GM12892 (cell line): Measurements from ENCODE around the gene ANXA8L1.

Experiments used
- POLR2A ChIP-seq: IDR thresholded peaks from 2 replicates; pipeline ENCODE4 v1.6.1; 2011; ENCODE audit warnings: low read depth, low read length, control low read depth
- POLR2AphosphoS5 ChIP-seq: IDR thresholded peaks from 2 replicates; pipeline ENCODE4 v1.6.1; 2011; ENCODE audit warnings: low read depth, low read length, control low read depth

DNA sequence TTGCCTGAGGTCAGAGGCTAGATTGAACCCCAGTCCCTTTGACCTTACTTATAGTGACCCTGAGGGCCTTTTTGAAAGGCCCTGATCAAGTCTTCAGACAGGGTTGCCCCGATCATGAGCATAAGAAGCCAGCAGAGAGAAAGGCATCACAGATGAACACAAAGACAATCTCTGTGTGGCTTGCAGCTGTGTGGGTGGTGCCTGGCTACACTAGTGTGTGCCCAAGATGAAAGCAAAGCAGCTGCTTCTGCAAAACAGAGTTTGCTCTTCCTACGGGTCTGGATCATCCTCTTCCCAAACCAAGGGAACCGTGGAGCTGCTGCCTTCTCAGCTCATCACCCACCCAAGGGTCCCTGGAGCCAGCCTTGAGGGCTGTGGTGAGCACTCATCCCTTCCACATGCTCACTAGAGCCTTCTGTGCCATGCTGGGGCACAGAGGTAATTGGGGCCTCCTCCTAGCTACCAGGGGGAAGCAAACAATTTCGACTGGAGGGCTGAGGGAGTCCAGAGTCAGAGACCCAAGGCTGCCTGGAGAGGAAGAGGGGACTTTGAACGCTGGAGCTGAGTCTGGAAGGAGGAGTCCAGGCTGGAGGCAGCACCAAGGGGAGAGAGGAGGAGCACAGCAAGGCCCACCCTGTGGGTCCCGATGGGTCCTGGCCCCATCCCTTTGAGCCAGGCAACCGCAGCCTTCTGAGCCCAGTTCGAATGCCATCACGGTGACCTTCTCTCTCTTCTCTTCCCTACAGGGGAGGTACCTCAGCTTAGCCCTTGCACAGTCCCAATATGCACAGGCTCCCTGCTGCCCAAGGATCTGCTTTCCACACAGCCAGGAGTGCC is 46.5 kb upstream of the ANXA8L1 start:
- no peak for TF ChIP-seq POLR2AphosphoS5
- no peak for TF ChIP-seq POLR2A
